HCT116 (cell line): ENCODE data around the gene ANKRD23.

Experiments used
- ELF1 ChIP-seq: IDR thresholded peaks from 2 replicates; pipeline ENCODE4 v1.6.1; 2012; ENCODE audit warnings: low read depth, borderline replicate concordance
- POLR2A ChIP-seq: IDR thresholded peaks from 2 replicates; pipeline ENCODE4 v1.7.0; 2011; ENCODE audit warnings: borderline replicate concordance; ENCODE audit not compliant: insufficient read depth, insufficient read length; ENCODE audit errors: extremely low read depth
- RAD21 ChIP-seq: IDR thresholded peaks from 2 replicates; pipeline ENCODE4 v1.6.1; 2012; ENCODE audit warnings: low read depth, mild to moderate bottlenecking
- SRF ChIP-seq: IDR thresholded peaks from 2 replicates; pipeline ENCODE4 v1.6.1; 2012; ENCODE audit warnings: low read depth
- TF ChIP-seq, protein P1 (sequence below), 3 experiments: fragments of 200-600 bp in 1 of 3; sonication (generic) in 1 of 3; IDR thresholded peaks in 2 of 3; conservative IDR thresholded peaks in 1 of 3; 2 replicates each; pipeline ENCODE4 v1.5.1; 2012 to 2017; ENCODE audit warnings: low read depth in 2 of 3, low read length in 2 of 3, antibody characterized with exemption in 1 of 3, borderline replicate concordance in 1 of 3, control low read depth in 1 of 3, mild to moderate bottlenecking in 1 of 3, mixed read lengths in 1 of 3, mixed run types in 1 of 3, moderate library complexity in 1 of 3; ENCODE audit not compliant: insufficient read depth in 1 of 3
- TF ChIP-seq, protein P2 (sequence below): IDR thresholded peaks from 2 replicates; pipeline ENCODE4 v1.6.1; 2012

- TF ChIP-seq, protein P1, sequence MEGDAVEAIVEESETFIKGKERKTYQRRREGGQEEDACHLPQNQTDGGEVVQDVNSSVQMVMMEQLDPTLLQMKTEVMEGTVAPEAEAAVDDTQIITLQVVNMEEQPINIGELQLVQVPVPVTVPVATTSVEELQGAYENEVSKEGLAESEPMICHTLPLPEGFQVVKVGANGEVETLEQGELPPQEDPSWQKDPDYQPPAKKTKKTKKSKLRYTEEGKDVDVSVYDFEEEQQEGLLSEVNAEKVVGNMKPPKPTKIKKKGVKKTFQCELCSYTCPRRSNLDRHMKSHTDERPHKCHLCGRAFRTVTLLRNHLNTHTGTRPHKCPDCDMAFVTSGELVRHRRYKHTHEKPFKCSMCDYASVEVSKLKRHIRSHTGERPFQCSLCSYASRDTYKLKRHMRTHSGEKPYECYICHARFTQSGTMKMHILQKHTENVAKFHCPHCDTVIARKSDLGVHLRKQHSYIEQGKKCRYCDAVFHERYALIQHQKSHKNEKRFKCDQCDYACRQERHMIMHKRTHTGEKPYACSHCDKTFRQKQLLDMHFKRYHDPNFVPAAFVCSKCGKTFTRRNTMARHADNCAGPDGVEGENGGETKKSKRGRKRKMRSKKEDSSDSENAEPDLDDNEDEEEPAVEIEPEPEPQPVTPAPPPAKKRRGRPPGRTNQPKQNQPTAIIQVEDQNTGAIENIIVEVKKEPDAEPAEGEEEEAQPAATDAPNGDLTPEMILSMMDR (IDR thresholded peaks at IDR 0.05 in 2 of 3, conservative IDR thresholded peaks at IDR 0.05 in 1 of 3; ENCODE audit: borderline replicate concordance in 1 of 3, insufficient read depth in 1 of 3, low read depth in 2 of 3, low read length in 2 of 3) = no peak
- TF ChIP-seq SRF (no peak), POLR2A (no peak), ELF1 (no peak), RAD21 (no peak)
- TF ChIP-seq, protein P2, sequence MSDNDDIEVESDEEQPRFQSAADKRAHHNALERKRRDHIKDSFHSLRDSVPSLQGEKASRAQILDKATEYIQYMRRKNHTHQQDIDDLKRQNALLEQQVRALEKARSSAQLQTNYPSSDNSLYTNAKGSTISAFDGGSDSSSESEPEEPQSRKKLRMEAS = no peak
Measured at GRCh38 chr2:96815326-96816126, 28.3 kb downstream of the ANKRD23 start.
